Suprapubic skin (tissue), 4 donors: ENCODE results near the gene PTPRD. TPM values are rescaled to one million over a fixed set of nuclear protein-coding genes. Genes with fewer than 3 reads are reported as not detected.

Source experiments
- DNase-seq, 2 donors: peaks; one replicate each; pipeline ENCODE4 v3.0.0-alpha.2; 2019; ENCODE audit warnings: low spot score in 2 of 2
- H3K27ac ChIP-seq: fragments of 200-600 bp; sonication (generic); one replicate; pipeline ENCODE4 v1.5.1; 2019
- H3K27me3 ChIP-seq: fragments of 200-600 bp; sonication (generic); one replicate; pipeline ENCODE4 v1.5.1; 2019
- H3K36me3 ChIP-seq: fragments of 200-600 bp; sonication (generic); one replicate; pipeline ENCODE4 v1.5.1; 2019
- H3K4me1 ChIP-seq: fragments of 200-600 bp; sonication (generic); one replicate; pipeline ENCODE4 v1.5.1; 2019
- H3K4me3 ChIP-seq: fragments of 200-600 bp; sonication (generic); one replicate; pipeline ENCODE4 v1.5.1; 2019; ENCODE audit warnings: mild to moderate bottlenecking
- H3K9me3 ChIP-seq: fragments of 200-600 bp; sonication (generic); one replicate; pipeline ENCODE4 v1.5.1; 2019
- EP300 ChIP-seq: sonication (generic); formaldehyde crosslinking; IDR thresholded peaks from one replicate; pipeline ENCODE4 v1.6.1; 2017; ENCODE audit warnings: antibody characterized with exemption
- POLR2A ChIP-seq, 2 donors: fragments of 450-650 bp; IDR thresholded peaks; one replicate each; pipeline ENCODE4 v1.6.1; 2017; ENCODE audit warnings: antibody characterized with exemption in 2 of 2, mild to moderate bottlenecking in 2 of 2, moderate library complexity in 2 of 2
- POLR2AphosphoS5 ChIP-seq, 3 donors: sonication (generic); formaldehyde crosslinking; IDR thresholded peaks; one replicate each; pipeline ENCODE4 v1.6.1; 2017; ENCODE audit warnings: antibody characterized with exemption in 3 of 3
- WGBS: methylation state at CpG from one replicate; pipeline ENCODE4 v1.1.5; 2018; 5-methylcytosine and 5-hydroxymethylcytosine counted together
- total RNA-seq, 4 donors: library from RNA; depleted of rRNA; stranded (reverse); fragments of >200 nt; gene quantifications; one replicate each; pipeline ENCODE4 v1.1.0, GENCODE V29; 2016
- TF ChIP-seq, protein P1 (sequence below), 2 donors: fragments of 200-600 bp in 1 of 2; fragments of 450-650 bp in 1 of 2; sonication (generic) in 1 of 2; IDR thresholded peaks; one replicate each; pipeline ENCODE4 v1.5.1; 2016 to 2019; ENCODE audit warnings: antibody characterized with exemption in 2 of 2, mild to moderate bottlenecking in 1 of 2, moderate library complexity in 1 of 2

PTPRD gene
- total RNA-seq, 4 donors from 2014 or later = 0.49 to 3.3 (median 2.5) TPM

DNA sequence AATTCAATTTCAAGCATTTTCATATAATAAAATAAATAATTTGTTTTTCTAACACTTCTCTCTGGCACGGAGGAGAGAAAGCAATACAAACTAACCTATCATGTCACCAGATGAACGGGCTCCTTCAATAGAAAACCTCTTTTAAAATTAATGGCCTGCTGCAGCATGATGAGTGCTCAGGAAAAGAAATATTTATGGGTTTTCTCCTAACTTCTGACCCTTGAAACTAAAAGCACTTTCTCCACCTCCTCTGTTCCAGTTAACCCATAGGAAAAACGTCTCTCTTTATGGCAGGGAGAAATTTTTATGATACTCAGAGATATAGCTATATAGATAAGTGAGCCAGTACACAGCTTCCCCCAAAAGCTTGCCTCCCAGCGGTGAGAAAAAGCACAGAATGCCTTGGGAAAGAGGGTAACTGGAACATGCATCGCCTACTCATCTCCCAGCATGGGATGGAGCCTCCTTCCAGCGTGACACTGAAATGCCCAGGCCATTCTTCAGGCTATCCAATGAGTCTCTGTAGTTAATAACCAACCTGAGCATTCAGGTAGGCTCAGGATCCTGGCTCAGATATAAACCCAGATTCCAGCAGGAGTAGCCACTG lies 1850.2 kb downstream of the PTPRD start:
- Histone ChIP-seq H3K9me3 (no peaks in the 10 kb centered on the region), H3K36me3 (no peaks in the 10 kb centered on the region), H3K4me3 (no peak overlapping the region), H3K27ac (no peak overlapping the region), H3K4me1 (no peaks in the 10 kb centered on the region), H3K27me3 (no peaks in the 10 kb centered on the region)
- 85% methylated on average over 6 of the region's 6 CpGs for WGBS
- TF ChIP-seq, protein P1, sequence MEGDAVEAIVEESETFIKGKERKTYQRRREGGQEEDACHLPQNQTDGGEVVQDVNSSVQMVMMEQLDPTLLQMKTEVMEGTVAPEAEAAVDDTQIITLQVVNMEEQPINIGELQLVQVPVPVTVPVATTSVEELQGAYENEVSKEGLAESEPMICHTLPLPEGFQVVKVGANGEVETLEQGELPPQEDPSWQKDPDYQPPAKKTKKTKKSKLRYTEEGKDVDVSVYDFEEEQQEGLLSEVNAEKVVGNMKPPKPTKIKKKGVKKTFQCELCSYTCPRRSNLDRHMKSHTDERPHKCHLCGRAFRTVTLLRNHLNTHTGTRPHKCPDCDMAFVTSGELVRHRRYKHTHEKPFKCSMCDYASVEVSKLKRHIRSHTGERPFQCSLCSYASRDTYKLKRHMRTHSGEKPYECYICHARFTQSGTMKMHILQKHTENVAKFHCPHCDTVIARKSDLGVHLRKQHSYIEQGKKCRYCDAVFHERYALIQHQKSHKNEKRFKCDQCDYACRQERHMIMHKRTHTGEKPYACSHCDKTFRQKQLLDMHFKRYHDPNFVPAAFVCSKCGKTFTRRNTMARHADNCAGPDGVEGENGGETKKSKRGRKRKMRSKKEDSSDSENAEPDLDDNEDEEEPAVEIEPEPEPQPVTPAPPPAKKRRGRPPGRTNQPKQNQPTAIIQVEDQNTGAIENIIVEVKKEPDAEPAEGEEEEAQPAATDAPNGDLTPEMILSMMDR (IDR thresholded peaks at IDR 0.05) = no peak
- no peak for TF ChIP-seq EP300
- no peak for TF ChIP-seq POLR2A (IDR thresholded peaks at IDR 0.05)
- TF ChIP-seq POLR2AphosphoS5 (IDR thresholded peaks at IDR 0.05) = no peak
- no peak for DNase-seq

DNA sequence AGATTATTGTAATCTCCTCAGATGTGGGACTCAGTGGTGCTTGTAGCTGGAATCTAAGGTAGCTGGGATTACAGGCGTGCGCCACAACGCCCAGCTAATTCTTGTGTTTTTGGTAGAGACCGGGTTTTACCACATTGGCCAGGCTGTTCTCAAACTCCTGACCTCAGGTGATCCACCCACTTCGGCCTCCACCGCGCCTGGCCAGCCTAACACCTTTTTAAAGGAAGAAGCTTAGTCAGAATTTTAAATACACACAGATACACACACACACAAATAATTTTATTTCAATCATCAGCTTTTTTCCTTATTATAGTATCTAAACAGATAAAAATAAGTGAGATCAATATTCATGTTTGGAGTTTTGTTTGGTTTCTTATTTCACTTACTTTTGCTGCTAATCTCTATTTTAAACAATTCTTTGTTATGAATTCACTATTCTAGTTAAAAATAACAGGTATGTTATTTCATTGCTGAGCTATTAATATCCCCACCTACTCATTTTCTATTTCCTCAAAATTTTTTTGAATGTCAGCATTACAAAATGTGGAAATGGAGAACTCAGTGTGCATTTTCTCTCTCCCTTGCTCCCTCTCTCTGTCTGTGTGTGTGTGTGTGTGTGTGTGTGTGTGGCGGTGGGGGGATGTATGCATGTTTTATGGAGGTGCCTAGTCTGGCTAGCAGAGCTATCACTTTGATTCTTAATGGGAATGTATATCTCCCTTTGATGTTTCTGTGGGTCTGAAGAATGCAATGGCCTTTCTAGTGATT lies 1852.6 kb downstream of the PTPRD start:
- H3K36me3 ChIP-seq = no peaks in the 10 kb centered on the region
- DNase-seq = no peak
- WGBS = 87% methylated on average over 8 of the region's 8 CpGs
- H3K27me3 ChIP-seq = no peaks in the 10 kb centered on the region
- no peak overlapping the region for H3K4me3 ChIP-seq
- H3K9me3 ChIP-seq = no peaks in the 10 kb centered on the region
- H3K4me1 ChIP-seq = no peaks in the 10 kb centered on the region
- H3K27ac ChIP-seq = no peak overlapping the region
- no peak for TF ChIP-seq POLR2A (IDR thresholded peaks at IDR 0.05)

DNA sequence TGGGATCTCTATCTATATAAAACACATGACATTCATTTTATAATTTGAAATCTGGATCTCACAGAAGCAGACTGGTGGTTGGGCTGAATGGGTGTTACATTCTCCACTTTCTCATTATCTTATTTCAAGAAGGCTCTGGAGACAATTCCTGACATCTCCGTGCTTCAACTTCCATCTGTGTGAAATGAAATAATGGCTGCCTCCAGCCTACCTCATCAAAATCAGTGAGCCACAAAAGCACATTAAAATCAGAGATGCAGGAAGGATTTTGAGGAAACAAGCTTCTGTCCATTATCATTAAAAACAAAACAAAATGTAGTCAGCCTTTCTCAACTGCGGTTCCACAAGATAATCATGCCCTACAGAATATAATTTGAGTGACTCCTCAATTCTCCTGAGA lies 1854.9 kb downstream of the PTPRD start:
- DNase-seq = no peak
- Histone ChIP-seq H3K27me3 (no peaks in the 10 kb centered on the region), H3K36me3 (no peaks in the 10 kb centered on the region), H3K27ac (no peak overlapping the region), H3K9me3 (no peaks in the 10 kb centered on the region), H3K4me3 (no peak overlapping the region), H3K4me1 (no peaks in the 10 kb centered on the region)
- WGBS = 70% methylated on average over 2 of the region's 2 CpGs
- TF ChIP-seq POLR2AphosphoS5 (IDR thresholded peaks at IDR 0.05) (no peak), POLR2A (IDR thresholded peaks at IDR 0.05) (no peak), EP300 (no peak)
- TF ChIP-seq, protein P1 (IDR thresholded peaks at IDR 0.05) = no peak

DNA sequence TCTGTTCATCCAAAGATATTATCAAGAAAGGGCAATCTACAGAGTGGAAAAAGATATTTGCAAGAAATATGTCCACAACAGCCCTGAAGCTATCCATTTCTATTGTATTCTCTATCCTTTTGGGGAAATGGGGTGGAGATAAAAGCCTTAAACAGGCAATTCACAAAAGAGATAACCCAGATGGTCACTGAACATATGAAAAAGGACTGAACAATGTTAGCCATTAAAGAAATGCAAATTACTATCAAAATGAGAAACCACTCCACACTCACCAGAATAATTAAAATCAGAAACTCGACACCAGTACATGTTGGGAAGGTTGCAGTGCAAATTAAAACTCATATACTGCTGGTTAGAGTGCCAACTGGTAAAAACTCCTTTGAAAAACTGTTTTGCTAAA lies 1858.1 kb downstream of the PTPRD start:
- H3K4me1 ChIP-seq = no peaks in the 10 kb centered on the region
- H3K27ac ChIP-seq = no peak overlapping the region
- H3K9me3 ChIP-seq = no peaks in the 10 kb centered on the region
- H3K4me3 ChIP-seq = no peak overlapping the region
- DNase-seq = no peak
- H3K27me3 ChIP-seq = no peaks in the 10 kb centered on the region
- H3K36me3 ChIP-seq = no peaks in the 10 kb centered on the region
- TF ChIP-seq EP300 = no peak
- TF ChIP-seq, protein P1 (IDR thresholded peaks at IDR 0.05) = no peak
- TF ChIP-seq POLR2AphosphoS5 (IDR thresholded peaks at IDR 0.05) = no peak
- TF ChIP-seq POLR2A (IDR thresholded peaks at IDR 0.05) = no peak
- WGBS = 89% methylated on average over 1 of the region's 1 CpG

DNA sequence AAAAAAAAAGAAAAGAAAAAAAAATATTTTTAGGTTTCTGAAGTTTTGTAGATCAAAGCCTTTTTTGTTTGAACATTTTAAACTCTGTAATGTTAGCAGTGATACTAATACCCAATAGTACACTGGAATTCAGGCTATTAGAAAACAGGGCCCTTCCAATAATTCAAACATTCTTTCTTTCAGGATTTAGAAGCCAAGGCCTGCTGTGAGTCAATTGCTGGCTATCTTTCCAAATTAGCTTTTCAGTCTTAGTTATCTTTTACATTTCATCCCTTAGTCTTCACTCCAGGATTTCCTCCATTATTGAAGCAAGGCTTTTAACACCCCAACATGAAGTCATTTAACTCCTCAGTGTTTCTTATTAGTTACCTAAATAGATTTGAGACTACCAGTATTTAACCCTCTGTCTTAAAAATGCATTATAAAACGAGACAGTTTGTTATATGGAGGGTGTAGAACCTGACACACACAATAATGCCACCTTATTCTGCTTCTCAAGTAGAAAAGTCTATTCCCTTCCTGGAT lies 1861.3 kb downstream of the PTPRD start:
- TF ChIP-seq, protein P1 (IDR thresholded peaks at IDR 0.05) = no peak
- TF ChIP-seq POLR2AphosphoS5 (IDR thresholded peaks at IDR 0.05) = no peak
- TF ChIP-seq POLR2A (IDR thresholded peaks at IDR 0.05) = no peak
- no peak for TF ChIP-seq EP300

More for the DNA sequence above, 1861.3 kb downstream of the PTPRD start:
- Histone ChIP-seq H3K4me1 (no peaks in the 10 kb centered on the region), H3K27ac (no peak overlapping the region), H3K9me3 (no peaks in the 10 kb centered on the region), H3K4me3 (no peak overlapping the region), H3K27me3 (no peaks in the 10 kb centered on the region), H3K36me3 (no peaks in the 10 kb centered on the region)
- no peak for DNase-seq
- 69% methylated on average over 1 of the region's 1 CpG for WGBS
